Measurements from ENCODE around the gene GSK3A. TPM values are rescaled to one million over a fixed set of nuclear protein-coding genes. Genes with fewer than 3 reads are reported as not detected.
A peak's percentile ranks its signal among the peaks of the same experiment; 100 is the strongest.

The GSK3A gene
- total RNA-seq, 1 donor from 2014 or later: 54.4 TPM

DNA sequence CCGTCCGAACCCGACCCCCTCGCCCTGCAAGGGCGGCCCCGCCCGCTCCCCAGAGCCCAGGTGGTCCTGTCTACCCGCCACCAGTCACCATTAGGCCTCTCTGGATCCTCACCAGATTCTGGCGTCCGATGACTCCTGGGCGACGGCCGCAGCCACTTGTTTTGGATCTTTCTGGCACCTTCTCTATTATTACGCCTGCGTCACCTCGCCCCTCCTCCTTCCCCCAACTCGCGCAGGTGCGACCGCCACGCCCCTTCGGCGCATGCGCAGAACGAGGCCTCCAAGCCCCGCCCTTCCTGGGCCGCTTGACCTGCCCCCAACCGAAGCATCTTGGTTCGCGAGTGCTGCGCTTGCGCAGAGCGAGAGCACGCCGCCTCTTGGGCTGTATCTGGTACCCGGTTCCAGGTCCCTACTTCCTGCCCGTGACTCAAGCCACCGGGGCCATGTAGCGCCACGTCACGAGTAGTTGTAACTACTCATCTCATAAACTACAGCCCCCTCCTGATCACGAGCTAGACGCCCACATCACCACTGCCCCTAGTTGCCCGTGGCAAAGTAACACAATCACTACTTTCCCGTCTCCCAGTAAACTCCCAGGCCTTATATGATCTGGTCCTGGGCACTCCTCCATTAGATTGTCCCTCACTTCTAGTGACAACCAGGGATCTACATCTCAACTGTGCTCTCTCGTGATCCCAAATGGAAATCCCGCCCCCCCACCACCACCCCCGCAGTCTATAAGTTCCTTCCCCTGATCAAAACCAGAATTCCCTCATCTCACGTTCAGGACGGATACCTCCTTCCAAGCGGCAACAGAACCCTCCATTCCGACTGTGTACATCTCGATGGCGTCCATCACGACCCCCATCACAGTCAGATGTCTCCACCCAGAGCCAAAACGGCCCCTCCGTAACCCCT lies 24.6 kb downstream of the GSK3A start, which contains the start of gene DEDD2:
Gene DEDD2, minus strand, starts transcription at position 158 of the 918 bp plus-strand sequence. CDS start 670 bp downstream, outside the sequence.
- no peaks in the 10 kb centered on the region for H3K9me3 Mint-ChIP-seq (ENCODE audit: unreplicated experiment)
- DNase-seq (ENCODE audit: low spot score): peak; percentile 97
- H3K27ac Mint-ChIP-seq (ENCODE audit: unreplicated experiment): peak within 1 kb of the TSS; percentile 93
- peaks cover 36% of the 10 kb centered on the region for H3K36me3 Mint-ChIP-seq (ENCODE audit: low read depth, unreplicated experiment)
- H3K27me3 Mint-ChIP-seq (ENCODE audit: unreplicated experiment): peaks cover 15% of the 10 kb centered on the region
- TF ChIP-seq, protein P1, sequence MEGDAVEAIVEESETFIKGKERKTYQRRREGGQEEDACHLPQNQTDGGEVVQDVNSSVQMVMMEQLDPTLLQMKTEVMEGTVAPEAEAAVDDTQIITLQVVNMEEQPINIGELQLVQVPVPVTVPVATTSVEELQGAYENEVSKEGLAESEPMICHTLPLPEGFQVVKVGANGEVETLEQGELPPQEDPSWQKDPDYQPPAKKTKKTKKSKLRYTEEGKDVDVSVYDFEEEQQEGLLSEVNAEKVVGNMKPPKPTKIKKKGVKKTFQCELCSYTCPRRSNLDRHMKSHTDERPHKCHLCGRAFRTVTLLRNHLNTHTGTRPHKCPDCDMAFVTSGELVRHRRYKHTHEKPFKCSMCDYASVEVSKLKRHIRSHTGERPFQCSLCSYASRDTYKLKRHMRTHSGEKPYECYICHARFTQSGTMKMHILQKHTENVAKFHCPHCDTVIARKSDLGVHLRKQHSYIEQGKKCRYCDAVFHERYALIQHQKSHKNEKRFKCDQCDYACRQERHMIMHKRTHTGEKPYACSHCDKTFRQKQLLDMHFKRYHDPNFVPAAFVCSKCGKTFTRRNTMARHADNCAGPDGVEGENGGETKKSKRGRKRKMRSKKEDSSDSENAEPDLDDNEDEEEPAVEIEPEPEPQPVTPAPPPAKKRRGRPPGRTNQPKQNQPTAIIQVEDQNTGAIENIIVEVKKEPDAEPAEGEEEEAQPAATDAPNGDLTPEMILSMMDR (IDR thresholded peaks at IDR 0.05; ENCODE audit: unreplicated experiment): no peak
- peaks cover 38% of the 10 kb centered on the region for H3K4me1 Mint-ChIP-seq (ENCODE audit: unreplicated experiment)
- H3K4me3 Mint-ChIP-seq (ENCODE audit: unreplicated experiment): peak within 1 kb of the TSS; percentile 95

DNA sequence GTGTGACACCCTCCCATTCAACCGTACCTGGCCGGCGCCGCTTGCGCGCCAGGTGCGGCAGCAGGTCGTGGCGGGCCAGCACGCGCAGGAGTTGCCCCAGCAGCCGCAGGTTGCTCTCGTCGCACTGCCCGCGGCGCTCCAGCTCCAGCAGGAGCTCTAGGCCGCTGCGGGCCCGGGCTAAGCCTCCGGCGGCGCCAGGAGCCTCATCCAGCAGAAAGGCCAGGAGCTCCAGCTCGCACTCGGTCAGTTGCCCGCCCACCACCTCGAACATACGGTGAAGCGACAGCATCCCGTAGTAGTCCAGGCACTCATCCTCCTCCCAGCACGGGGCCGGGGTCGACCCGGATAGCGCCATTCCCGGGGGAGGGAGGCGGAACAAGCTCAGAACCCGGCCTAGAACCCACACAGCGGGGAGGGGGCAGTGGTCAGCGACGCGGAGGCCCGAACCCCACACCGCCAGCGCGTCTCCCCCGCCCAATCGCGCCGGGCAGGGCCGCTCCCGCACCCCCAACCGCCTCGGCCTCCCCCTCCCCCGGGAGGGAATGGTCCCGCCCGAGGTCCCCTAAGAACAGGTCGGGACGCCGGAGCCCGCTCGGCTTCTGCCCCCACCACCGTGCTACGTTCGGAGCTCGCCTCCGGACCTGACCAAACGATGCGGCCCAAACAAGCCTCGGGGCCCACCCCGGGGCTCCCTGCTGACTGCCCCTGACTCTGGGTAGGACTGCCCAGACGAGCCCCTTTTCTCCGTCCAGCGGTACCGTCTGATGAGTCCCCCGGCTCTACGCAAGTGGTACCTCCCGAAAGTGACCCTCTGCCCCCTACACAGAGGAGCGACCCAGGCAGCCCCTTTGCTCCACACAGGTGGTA lies 25.5 kb downstream of the GSK3A start:
- DNase-seq (ENCODE audit: low spot score): peak; percentile 47

DNA sequence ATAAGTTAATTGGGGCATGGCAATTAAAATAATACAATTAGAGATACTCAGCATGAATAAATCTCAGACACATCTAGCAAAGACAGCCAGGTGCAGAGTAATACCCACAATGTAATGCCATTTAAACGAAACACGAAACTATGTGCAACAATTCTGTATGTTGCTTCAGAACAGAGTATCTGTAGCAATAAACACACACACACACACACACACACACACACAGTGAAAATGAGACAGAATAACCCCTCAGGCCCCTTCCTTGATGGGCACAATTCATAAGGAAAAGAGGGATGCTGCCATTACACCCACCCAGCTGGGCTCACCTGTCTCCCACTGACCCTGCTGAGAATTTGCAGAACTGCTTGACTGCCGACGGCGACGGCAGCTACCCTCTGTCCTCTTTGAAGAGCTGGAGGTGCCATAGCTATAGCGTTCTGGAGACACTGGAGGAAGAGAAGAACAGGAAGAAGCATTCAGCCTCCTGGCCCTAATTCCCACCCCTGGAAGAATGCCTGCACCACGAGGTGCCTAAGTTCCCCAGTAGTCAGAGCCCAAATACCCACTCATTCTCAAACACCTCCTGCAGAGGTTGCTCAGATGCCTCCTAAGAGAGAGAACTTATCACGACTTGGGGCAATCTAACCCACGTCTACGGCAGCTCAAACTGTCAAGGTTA lies 27.5 kb downstream of the GSK3A start:
- TF ChIP-seq, protein P1 (IDR thresholded peaks at IDR 0.05; ENCODE audit: unreplicated experiment): no peak
- peaks cover 29% of the 10 kb centered on the region for H3K4me1 Mint-ChIP-seq (ENCODE audit: unreplicated experiment)
- peaks cover 14% of the 10 kb centered on the region for H3K27me3 Mint-ChIP-seq (ENCODE audit: unreplicated experiment)
- no peaks in the 10 kb centered on the region for H3K9me3 Mint-ChIP-seq (ENCODE audit: unreplicated experiment)
- H3K27ac Mint-ChIP-seq (ENCODE audit: unreplicated experiment): no peak overlapping the region
- H3K36me3 Mint-ChIP-seq (ENCODE audit: low read depth, unreplicated experiment): peaks cover 35% of the 10 kb centered on the region
- DNase-seq (ENCODE audit: low spot score): no peak
- no peak overlapping the region for H3K4me3 Mint-ChIP-seq (ENCODE audit: unreplicated experiment)

More for the DNA sequence above, 25.5 kb downstream of the GSK3A start:
- Mint-ChIP-seq H3K4me3 (ENCODE audit: unreplicated experiment) (peak overlapping the region; percentile 95), H3K4me1 (ENCODE audit: unreplicated experiment) (peaks cover 38% of the 10 kb centered on the region), H3K36me3 (ENCODE audit: low read depth, unreplicated experiment) (peaks cover 33% of the 10 kb centered on the region), H3K27me3 (ENCODE audit: unreplicated experiment) (peaks cover 14% of the 10 kb centered on the region), H3K27ac (ENCODE audit: unreplicated experiment) (no peak overlapping the region), H3K9me3 (ENCODE audit: unreplicated experiment) (no peaks in the 10 kb centered on the region)
- TF ChIP-seq, protein P1 (IDR thresholded peaks at IDR 0.05; ENCODE audit: unreplicated experiment): no peak

DNA sequence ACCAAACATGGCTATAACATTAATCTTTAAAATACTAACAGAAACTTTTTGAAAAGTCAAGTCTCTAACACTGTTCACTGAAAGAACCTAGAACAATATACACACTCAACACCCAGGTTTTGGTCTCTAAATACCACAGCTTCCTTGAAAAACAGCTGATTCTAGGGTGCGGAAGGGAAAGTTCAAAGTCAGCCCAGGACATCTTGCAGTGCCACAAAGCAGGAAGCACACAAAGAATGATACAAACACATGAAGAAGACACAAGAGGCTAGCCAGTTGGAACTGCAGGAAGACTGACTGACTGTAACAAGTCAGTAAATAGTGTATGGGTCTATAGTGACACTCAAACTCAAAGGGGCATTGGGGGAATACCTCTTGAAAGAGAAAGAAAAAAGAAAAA lies 29.5 kb downstream of the GSK3A start:
- peaks cover 40% of the 10 kb centered on the region for H3K36me3 Mint-ChIP-seq (ENCODE audit: low read depth, unreplicated experiment)
- no peak overlapping the region for H3K4me3 Mint-ChIP-seq (ENCODE audit: unreplicated experiment)
- H3K27ac Mint-ChIP-seq (ENCODE audit: unreplicated experiment): no peak overlapping the region
- TF ChIP-seq, protein P1 (IDR thresholded peaks at IDR 0.05; ENCODE audit: unreplicated experiment): no peak
- H3K9me3 Mint-ChIP-seq (ENCODE audit: unreplicated experiment): no peaks in the 10 kb centered on the region
- DNase-seq (ENCODE audit: low spot score): no peak
- peaks cover 11% of the 10 kb centered on the region for H3K27me3 Mint-ChIP-seq (ENCODE audit: unreplicated experiment)
- peaks cover 28% of the 10 kb centered on the region for H3K4me1 Mint-ChIP-seq (ENCODE audit: unreplicated experiment)
